Skeletal muscle satellite cell (primary cell): ENCODE measurements around the gene FLT3.
"Not testable (repeated sequence)": the region's sequence is repeated elsewhere in the genome, so short reads cannot be mapped to it uniquely, and the experiment has no call there.

Experiments used
- H3K27me3 ChIP-seq: 2 replicates; pipeline ENCODE4 v1.7.0; 2013; ENCODE audit warnings: low read length; ENCODE audit not compliant: control insufficient read depth, insufficient read depth
- H3K36me3 ChIP-seq: 2 replicates; pipeline ENCODE4 v1.7.0; 2013; ENCODE audit warnings: mild to moderate bottlenecking, control low read depth, low read length; ENCODE audit not compliant: insufficient read depth
- H3K4me1 ChIP-seq: 2 replicates; pipeline ENCODE4 v1.7.0; 2013; ENCODE audit warnings: low read length; ENCODE audit not compliant: control insufficient read depth, insufficient read depth
- H3K4me2 ChIP-seq: 2 replicates; pipeline ENCODE4 v1.7.0; 2013; ENCODE audit warnings: mild to moderate bottlenecking, low read length
- H3K4me3 ChIP-seq: 2 replicates; pipeline ENCODE4 v1.7.0; 2013; ENCODE audit warnings: low read length
- H3K9ac ChIP-seq: 2 replicates; pipeline ENCODE4 v1.7.0; 2013; ENCODE audit warnings: mild to moderate bottlenecking, low read depth, low read length, moderate library complexity
- H3K9me3 ChIP-seq: replicated peaks from 2 replicates; pipeline ENCODE4 v1.7.0; 2013; ENCODE audit warnings: mild to moderate bottlenecking, control low read depth, low read length

FLT3 gene

GRCh38 chr13:27968316-27969081 lies 131.9 kb downstream of the FLT3 start:
- H3K4me1 ChIP-seq, result no peaks in the 10 kb centered on the region
- H3K27me3 ChIP-seq, result peaks cover 95% of the 10 kb centered on the region
- no peak overlapping the region for H3K9ac ChIP-seq
- H3K4me2 ChIP-seq, result no peak overlapping the region
- H3K4me3 ChIP-seq, result no peak overlapping the region
- no peaks in the 10 kb centered on the region for H3K36me3 ChIP-seq
- no peaks in the 10 kb centered on the region for H3K9me3 ChIP-seq

GRCh38 chr13:27967736-27968315 lies 132.6 kb downstream of the FLT3 start:
- H3K9ac ChIP-seq, result no peak overlapping the region

DNA sequence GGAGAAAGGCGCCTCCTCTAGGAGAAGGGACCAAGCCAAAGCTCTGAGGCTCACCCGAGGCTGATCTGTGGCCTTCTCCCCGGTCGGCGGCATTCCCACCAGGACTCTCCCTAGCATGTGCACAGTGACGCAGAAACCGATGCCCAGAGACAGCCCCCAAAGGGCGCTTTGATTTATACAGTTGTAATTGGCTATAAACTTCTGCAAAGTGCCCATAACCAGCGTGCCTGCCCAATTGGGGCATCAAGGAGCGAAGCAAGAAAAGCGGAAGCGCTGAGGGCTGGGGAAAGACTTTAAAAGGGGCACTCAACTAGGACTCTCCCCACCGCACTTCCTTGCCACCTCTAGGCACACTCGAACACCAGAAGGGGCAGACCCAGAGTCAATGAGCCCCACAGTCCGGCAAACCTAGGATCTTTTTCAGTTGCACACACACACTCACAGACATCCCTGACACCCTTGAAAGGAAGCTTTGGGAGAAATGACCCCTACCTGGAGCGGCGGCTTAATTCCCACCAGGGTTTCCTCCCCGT lies 133.1 kb downstream of the FLT3 start:
- no peaks in the 10 kb centered on the region for H3K9me3 ChIP-seq
- H3K4me3 ChIP-seq, result no peak overlapping the region
- H3K4me1 ChIP-seq, result no peaks in the 10 kb centered on the region
- H3K9ac ChIP-seq, result no peak overlapping the region
- no peak overlapping the region for H3K4me2 ChIP-seq
- H3K27me3 ChIP-seq, result peaks cover 95% of the 10 kb centered on the region
- H3K36me3 ChIP-seq, result no peaks in the 10 kb centered on the region

More at GRCh38 chr13:27967736-27968315, 132.6 kb downstream of the FLT3 start:
- H3K4me1 ChIP-seq, result no peaks in the 10 kb centered on the region
- H3K4me2 ChIP-seq, result no peak overlapping the region
- peaks cover 95% of the 10 kb centered on the region for H3K27me3 ChIP-seq
- no peaks in the 10 kb centered on the region for H3K9me3 ChIP-seq
- no peaks in the 10 kb centered on the region for H3K36me3 ChIP-seq
- no peak overlapping the region for H3K4me3 ChIP-seq

- Histone ChIP-seq H3K9ac (no peak overlapping the region), H3K9me3 (no peaks in the 10 kb centered on the region), H3K4me1 (no peaks in the 10 kb centered on the region), H3K27me3 (peaks cover 94% of the 10 kb centered on the region), H3K36me3 (no peaks in the 10 kb centered on the region), H3K4me2 (no peak overlapping the region), H3K4me3 (no peak overlapping the region)
Measured at GRCh38 chr13:27966641-27967202, 133.7 kb downstream of the FLT3 start.

GRCh38 chr13:27965740-27966640 lies 134.4 kb downstream of the FLT3 start:
- Histone ChIP-seq H3K27me3 (peaks cover 94% of the 10 kb centered on the region), H3K4me1 (peaks cover under 1% of the 10 kb centered on the region)

GRCh38 chr13:27965343-27965739 lies 135.0 kb downstream of the FLT3 start:
- Histone ChIP-seq H3K4me3 (no peak overlapping the region), H3K9ac (no peak overlapping the region), H3K4me2 (no peak overlapping the region), H3K27me3 (peaks cover 94% of the 10 kb centered on the region), H3K36me3 (no peaks in the 10 kb centered on the region), H3K4me1 (peaks cover 7% of the 10 kb centered on the region), H3K9me3 (no peaks in the 10 kb centered on the region)

More at GRCh38 chr13:27965740-27966640, 134.4 kb downstream of the FLT3 start:
- no peak overlapping the region for H3K9ac ChIP-seq
- no peaks in the 10 kb centered on the region for H3K9me3 ChIP-seq
- H3K4me2 ChIP-seq, result no peak overlapping the region
- H3K36me3 ChIP-seq, result no peaks in the 10 kb centered on the region
- H3K4me3 ChIP-seq, result no peak overlapping the region

- Histone ChIP-seq H3K4me3 (no peak overlapping the region), H3K27me3 (peaks cover 94% of the 10 kb centered on the region), H3K36me3 (no peaks in the 10 kb centered on the region), H3K4me1 (peaks cover 8% of the 10 kb centered on the region), H3K4me2 (no peak overlapping the region), H3K9ac (no peak overlapping the region), H3K9me3 (no peaks in the 10 kb centered on the region)
Measured at GRCh38 chr13:27964741-27965323, 135.5 kb downstream of the FLT3 start.

GRCh38 chr13:27964206-27964605 lies 136.2 kb downstream of the FLT3 start:
- H3K4me3 ChIP-seq, H3K4me2 ChIP-seq, H3K9ac ChIP-seq, H3K4me1 ChIP-seq, H3K36me3 ChIP-seq, H3K9me3 ChIP-seq: not testable (repeated sequence)
- H3K27me3 ChIP-seq, result peaks cover 93% of the 10 kb centered on the region

GRCh38 chr13:27963491-27963890 lies 136.9 kb downstream of the FLT3 start:
- H3K36me3 ChIP-seq, result no peaks in the 10 kb centered on the region
- H3K4me3 ChIP-seq, result no peak overlapping the region
- H3K9me3 ChIP-seq, result no peaks in the 10 kb centered on the region
- peaks cover 93% of the 10 kb centered on the region for H3K27me3 ChIP-seq
- H3K9ac ChIP-seq, result no peak overlapping the region
- no peak overlapping the region for H3K4me2 ChIP-seq
- H3K4me1 ChIP-seq, result peaks cover 8% of the 10 kb centered on the region

- no peak overlapping the region for H3K4me2 ChIP-seq
- peaks cover 8% of the 10 kb centered on the region for H3K4me1 ChIP-seq
- no peak overlapping the region for H3K9ac ChIP-seq
- H3K9me3 ChIP-seq, result no peaks in the 10 kb centered on the region
- no peaks in the 10 kb centered on the region for H3K36me3 ChIP-seq
- no peak overlapping the region for H3K4me3 ChIP-seq
- H3K27me3 ChIP-seq, result peaks cover 92% of the 10 kb centered on the region
Measured at GRCh38 chr13:27962982-27963381, 137.4 kb downstream of the FLT3 start.
